ENCODE data around the gene NR1H3.
"Not testable (repeated sequence)": the region's sequence is repeated elsewhere in the genome, so short reads cannot be mapped to it uniquely, and the experiment has no call there.

NR1H3 gene

DNA sequence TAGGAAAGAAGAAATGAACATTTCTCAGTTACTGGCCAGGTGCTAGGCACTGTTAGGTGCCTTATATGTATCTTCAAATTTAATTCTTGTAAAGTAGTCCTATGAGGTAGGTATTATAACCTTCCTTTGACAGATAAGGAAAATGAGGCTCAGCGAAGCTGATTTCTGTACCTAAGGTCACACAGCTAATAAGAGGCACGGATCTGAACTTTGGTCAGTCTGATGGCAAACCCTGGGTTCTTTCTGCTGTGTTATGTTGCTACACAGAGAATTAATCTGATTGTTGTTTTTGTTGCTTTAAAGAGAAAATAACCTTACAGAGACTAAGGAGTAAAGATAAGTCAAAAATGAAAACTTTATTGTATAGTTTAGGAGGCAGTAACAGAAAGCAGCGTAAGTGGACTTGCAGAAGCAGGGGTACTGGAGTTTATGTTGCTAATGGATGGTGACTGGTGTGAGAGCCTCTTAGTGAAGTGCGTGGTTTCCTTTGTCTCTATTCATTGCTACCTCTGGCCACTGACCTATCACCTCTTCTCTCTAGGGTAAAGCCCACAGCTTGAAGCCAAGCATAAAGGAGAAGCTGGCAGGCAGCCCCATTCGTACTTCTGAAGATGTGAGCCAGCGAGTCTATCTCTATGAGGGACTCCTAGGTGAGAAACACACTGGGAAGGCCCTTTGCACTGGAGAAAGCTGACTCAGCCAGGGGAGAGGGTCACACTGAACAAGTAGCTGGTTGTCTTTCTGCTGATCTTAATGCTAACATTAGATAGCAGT is 50.4 kb downstream of the NR1H3 start:
- DNase-seq: no peak

DNA sequence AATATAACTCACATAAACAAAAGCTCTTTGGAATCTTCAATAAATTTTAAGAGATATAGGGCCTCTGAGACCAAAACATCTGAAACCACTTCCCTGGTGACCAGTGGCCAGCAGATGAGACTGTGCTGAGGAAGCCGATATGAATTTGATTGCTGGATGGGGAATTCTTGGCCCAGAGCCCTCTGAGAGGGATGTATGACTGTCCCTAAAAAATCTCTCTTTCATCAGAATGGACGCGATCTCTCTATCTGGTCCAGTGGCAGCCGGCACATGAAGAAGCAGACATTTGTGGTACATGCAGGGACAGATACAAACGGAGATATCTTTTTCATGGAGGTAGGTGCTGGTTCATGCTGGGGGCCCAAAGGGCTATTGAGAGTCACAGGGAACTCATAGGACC is 57.2 kb downstream of the NR1H3 start:
- no peak for DNase-seq

DNA sequence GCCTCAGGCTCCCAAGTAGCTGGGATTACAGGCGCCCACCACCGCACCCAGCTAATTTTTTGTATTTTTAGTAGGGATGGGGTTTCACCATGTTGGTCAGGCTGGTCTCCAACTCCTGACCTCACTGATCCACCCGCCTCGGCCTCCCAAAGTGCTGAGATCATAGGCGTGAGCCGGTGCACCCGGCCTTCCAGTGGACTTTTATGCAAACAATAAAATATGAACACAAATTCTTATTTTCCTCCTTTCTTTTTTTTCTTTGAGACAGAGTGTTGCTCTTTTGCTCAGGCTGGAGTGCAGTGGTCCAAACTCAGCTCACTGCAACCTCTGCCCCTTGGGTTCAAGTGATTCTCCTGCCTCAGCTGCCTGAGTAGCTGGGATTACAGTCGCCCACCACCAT is 58.7 kb downstream of the NR1H3 start:
- not testable (repeated sequence) for DNase-seq

DNA sequence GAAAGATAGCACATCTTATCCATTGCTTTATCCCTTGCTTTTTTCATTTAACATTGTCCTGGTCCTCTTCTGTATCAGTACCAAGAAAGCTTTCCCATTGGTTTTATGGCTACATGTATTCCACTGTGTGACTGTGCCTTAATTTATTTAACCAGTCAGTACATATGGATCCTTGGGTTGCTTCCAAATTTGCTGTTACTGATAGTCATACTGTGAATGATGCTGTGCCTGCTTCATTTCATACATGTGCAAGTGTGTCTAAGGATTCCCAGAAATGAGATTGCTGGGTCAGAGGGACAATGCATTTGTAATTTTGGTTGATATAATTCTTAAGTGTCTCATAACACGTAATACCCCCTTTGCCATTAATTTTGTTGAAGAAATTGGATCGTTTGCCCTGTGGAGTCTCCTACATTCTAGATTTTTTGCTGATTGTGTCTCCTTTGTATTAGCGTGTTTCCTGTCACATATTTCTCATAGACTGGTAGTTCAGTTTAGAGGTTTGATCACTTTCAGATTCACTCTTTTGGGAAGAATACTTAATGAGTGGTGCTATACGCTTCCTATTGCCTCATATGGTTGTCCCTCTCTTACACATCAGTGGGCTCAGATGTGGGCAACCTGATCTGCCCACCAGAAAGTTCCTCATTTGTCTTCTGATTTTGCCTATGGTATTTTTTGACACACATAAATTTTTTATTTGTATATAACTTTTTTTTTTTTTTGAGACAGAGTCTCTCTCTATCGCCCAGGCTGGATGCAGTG is 59.5 kb downstream of the NR1H3 start:
- no peak for DNase-seq

DNA sequence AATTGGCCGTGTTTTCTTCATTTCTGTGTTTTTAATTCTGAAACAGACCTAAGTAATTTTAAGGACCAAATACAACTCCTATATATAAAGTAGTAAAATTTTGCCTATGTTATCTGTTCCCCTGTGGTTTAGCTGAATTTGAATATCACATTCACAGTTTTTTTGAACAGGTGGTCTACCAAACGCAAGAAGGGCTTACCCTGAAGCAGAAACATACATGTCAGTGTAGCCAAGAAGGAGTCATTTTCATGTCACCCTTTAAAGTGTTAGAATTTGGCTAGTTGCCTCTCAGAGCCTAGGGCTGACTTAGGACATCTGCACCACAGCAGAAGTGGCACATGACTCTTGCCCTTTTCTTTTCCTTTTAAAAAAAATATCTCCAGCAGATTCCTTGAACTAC is 60.4 kb downstream of the NR1H3 start:
- DNase-seq: no peak

All from NCI-H1436 (cell line).